HUES6 (cell line): ENCODE measurements around the gene XRCC5.

Experiments used
- H3K27ac ChIP-seq: 2 replicates; pipeline ENCODE4 v1.7.0; 2013; ENCODE audit warnings: low read depth, mild to moderate bottlenecking, low read length, inconsistent platforms
- H3K27me3 ChIP-seq: 2 replicates; pipeline ENCODE4 v1.6.1; 2013; ENCODE audit warnings: low read length; ENCODE audit not compliant: control insufficient read depth, insufficient read depth
- H3K36me3 ChIP-seq: 2 replicates; pipeline ENCODE4 v1.6.1; 2013; ENCODE audit warnings: low read length; ENCODE audit not compliant: control insufficient read depth, insufficient read depth
- H3K4me1 ChIP-seq: 2 replicates; pipeline ENCODE4 v1.6.1; 2013; ENCODE audit warnings: low read length; ENCODE audit not compliant: control insufficient read depth, insufficient read depth
- H3K4me3 ChIP-seq: 2 replicates; pipeline ENCODE4 v1.5.1; 2013; ENCODE audit warnings: low read depth, low read length
- H3K9ac ChIP-seq: one replicate; pipeline ENCODE4 v1.6.1; 2013; ENCODE audit warnings: mild to moderate bottlenecking, low read length
- H3K9me3 ChIP-seq: 2 replicates; pipeline ENCODE4 v1.6.1; 2013; ENCODE audit warnings: low read depth, low read length; ENCODE audit not compliant: control insufficient read depth, insufficient read depth

The XRCC5 gene

DNA sequence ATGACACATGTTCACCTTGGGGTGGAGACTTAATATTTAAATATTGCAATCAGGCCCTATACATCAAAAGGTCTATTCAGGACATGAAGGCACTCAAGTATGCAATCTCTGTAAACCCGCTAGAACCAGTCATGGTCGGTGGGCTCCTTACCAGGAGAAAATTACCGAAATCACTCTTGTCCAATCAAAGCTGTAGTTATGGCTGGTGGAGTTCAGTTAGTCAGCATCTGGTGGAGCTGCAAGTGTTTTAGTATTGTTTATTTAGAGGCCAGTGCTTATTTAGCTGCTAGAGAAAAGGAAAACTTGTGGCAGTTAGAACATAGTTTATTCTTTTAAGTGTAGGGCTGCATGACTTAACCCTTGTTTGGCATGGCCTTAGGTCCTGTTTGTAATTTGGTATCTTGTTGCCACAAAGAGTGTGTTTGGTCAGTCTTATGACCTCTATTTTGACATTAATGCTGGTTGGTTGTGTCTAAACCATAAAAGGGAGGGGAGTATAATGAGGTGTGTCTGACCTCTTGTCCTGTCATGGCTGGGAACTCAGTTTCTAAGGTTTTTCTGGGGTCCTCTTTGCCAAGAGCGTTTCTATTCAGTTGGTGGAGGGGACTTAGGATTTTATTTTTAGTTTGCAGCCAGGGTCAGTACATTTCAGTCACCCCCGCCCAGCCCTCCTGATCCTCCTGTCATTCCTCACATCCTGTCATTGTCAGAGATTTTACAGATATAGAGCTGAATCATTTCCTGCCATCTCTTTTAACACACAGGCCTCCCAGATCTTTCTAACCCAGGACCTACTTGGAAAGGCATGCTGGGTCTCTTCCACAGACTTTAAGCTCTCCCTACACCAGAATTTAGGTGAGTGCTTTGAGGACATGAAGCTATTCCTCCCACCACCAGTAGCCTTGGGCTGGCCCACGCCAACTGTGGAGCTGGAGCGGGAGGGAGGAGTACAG, 108.1 kb downstream of the XRCC5 start:
- Histone ChIP-seq H3K4me1 (peaks cover 11% of the 10 kb centered on the region; the same call in 1 of the 2 replicates), H3K4me3 (no peak overlapping the region), H3K36me3 (no peaks in the 10 kb centered on the region), H3K27ac (no peak overlapping the region), H3K27me3 (no peaks in the 10 kb centered on the region), H3K9ac (peak overlapping the region; percentile 0), H3K9me3 (no peaks in the 10 kb centered on the region)

DNA sequence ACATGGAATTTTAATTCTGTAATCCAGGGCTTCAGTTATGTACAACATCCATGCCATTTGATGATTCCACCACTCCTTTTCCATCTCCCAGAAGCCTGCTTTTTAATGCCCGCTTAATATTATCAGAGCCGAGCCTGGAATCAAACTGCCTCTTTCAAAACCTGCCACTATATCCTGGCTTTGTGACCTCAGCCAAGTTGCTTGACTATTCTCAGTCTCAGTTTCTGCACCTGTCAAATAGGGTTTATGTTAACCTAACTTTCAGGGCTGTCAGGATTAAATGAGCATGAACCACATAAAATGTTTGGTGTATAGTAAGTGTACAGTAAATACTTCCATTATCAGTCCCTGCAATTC, 108.7 kb downstream of the XRCC5 start:
- Histone ChIP-seq H3K9ac (no peak overlapping the region), H3K9me3 (no peaks in the 10 kb centered on the region), H3K27me3 (no peaks in the 10 kb centered on the region), H3K27ac (no peak overlapping the region), H3K4me1 (peaks cover 11% of the 10 kb centered on the region; the same call in 1 of the 2 replicates), H3K36me3 (no peaks in the 10 kb centered on the region), H3K4me3 (no peak overlapping the region)

DNA sequence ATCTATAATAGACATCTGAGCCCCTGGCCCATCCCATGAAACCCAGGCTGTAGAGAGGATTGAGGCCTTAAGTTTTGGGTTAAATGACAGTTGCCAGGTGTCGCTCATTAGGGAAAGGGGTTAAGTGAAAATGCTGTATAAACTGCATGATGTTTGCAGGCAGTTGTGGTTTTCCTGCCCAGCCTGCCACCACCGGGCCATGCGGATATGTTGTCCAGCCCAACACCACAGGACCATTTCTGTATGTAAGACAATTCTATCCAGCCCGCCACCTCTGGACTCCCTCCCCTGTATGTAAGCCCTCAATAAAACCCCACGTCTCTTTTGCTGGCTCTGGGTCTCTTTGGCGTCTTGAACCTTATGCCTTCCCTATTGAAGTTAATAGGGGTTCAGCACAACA, 110.7 kb downstream of the XRCC5 start:
- H3K9me3 ChIP-seq, result no peaks in the 10 kb centered on the region
- H3K9ac ChIP-seq, result no peak overlapping the region
- no peak overlapping the region for H3K27ac ChIP-seq
- H3K4me1 ChIP-seq, result peaks cover 11% of the 10 kb centered on the region; the same call in 1 of the 2 replicates
- H3K27me3 ChIP-seq, result no peaks in the 10 kb centered on the region
- no peaks in the 10 kb centered on the region for H3K36me3 ChIP-seq
- no peak overlapping the region for H3K4me3 ChIP-seq

DNA sequence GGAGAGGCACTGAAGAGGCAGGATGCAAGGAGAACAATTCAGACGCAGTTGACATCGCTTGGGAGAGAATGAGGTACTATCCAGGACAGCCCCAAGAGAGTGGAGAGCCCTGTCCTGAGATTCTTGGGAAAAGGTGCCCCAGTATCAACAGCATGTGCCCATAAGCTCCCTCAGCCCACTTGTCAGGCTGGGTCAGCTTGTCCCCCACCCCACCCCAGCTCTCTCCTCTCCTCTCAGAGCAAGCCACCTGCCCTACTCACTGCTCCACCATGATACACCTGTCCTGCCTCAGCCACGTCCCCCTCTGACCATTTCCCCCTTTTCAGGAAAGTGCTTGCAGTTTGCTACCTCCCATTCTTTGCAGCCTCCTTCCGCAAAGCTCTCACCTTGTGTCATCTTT, 111.8 kb downstream of the XRCC5 start:
- Histone ChIP-seq H3K4me3 (no peak overlapping the region), H3K9me3 (no peaks in the 10 kb centered on the region), H3K27me3 (no peaks in the 10 kb centered on the region), H3K27ac (no peak overlapping the region), H3K4me1 (peaks cover 11% of the 10 kb centered on the region; the same call in 1 of the 2 replicates), H3K36me3 (no peaks in the 10 kb centered on the region), H3K9ac (no peak overlapping the region)

DNA sequence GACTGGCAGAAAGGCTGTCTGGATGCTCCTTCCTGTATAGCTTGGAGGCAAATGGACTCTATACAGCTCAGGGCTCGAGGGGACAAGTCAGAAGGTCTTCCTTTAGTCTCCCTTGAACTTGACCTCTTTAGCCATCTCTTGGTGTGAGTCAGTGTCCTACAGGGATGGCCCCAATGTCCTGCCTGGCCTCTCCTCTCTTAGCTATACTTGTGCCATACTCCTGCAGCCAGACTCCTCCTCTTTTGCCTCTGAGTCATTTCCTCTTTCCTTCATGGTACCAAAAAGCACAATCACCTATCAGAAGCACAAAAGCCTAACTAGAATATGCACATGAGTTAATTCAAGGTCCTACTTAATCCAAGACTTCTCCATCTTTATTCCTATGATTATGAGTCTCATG, 112.7 kb downstream of the XRCC5 start:
- Histone ChIP-seq H3K9ac (no peak overlapping the region), H3K27me3 (no peaks in the 10 kb centered on the region), H3K36me3 (no peaks in the 10 kb centered on the region), H3K4me3 (no peak overlapping the region), H3K9me3 (no peaks in the 10 kb centered on the region), H3K27ac (no peak overlapping the region), H3K4me1 (peaks cover 9% of the 10 kb centered on the region; the same call in 1 of the 2 replicates)

DNA sequence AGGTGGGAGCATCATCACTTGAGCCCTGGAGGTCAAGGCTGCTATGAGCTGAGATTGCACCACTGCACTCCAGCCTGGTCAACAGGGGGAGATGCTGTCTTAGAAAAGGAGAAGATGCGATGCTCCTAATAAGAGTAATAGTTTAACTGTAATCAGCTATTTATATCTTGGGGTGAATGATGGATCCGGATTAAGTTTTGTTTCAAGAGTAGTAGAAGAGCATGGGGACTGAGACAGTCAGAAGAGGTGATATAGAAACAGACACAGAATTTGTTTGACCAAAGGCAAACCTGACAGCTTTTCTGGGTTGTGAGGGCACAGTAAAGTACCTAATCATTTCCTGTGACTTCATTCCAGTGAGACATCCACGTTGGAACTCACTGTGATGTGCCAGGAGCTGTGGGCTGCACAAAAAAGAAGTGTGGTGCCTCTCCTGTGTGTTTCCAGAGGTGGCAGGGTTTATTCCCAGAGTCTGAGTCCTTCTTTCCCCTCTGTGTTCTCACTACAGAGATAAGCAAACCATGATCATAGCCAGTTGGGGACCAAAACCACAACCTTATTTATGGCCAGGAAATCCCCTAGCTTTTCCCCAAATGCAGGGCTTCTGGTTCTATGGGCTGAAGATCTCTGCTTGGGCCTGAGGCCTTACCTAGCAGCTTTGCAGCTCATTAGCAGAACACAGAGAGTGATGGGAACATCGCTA, 113.7 kb downstream of the XRCC5 start:
- no peaks in the 10 kb centered on the region for H3K36me3 ChIP-seq
- H3K4me3 ChIP-seq, result no peak overlapping the region
- no peaks in the 10 kb centered on the region; the same call in 1 of the 2 replicates for H3K4me1 ChIP-seq
- H3K27ac ChIP-seq, result no peak overlapping the region
- H3K27me3 ChIP-seq, result no peaks in the 10 kb centered on the region
- H3K9ac ChIP-seq, result no peak overlapping the region
- H3K9me3 ChIP-seq, result no peaks in the 10 kb centered on the region

DNA sequence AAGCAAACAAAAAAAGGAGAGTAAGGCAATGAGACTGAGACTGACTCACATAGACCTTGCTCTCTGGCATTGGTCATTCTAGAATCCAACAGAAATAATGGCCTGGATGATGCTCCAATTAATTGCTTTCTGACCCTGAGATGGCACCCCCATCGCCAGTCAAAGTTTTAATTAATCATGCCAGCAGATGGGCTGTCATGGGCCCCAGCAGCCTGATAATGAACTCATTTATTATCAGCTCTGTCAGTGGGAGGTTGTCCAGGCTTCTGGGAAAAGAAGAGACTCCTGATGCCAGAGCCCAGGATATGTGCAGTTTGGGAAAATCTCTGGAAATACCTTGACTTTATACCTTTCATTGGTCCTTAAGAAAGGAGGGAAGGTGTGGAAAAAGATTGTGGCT, 115.2 kb downstream of the XRCC5 start:
- H3K27ac ChIP-seq, result no peak overlapping the region
- no peaks in the 10 kb centered on the region for H3K4me1 ChIP-seq
- no peaks in the 10 kb centered on the region for H3K9me3 ChIP-seq
- no peak overlapping the region for H3K9ac ChIP-seq
- H3K36me3 ChIP-seq, result no peaks in the 10 kb centered on the region
- no peaks in the 10 kb centered on the region for H3K27me3 ChIP-seq
- no peak overlapping the region for H3K4me3 ChIP-seq

DNA sequence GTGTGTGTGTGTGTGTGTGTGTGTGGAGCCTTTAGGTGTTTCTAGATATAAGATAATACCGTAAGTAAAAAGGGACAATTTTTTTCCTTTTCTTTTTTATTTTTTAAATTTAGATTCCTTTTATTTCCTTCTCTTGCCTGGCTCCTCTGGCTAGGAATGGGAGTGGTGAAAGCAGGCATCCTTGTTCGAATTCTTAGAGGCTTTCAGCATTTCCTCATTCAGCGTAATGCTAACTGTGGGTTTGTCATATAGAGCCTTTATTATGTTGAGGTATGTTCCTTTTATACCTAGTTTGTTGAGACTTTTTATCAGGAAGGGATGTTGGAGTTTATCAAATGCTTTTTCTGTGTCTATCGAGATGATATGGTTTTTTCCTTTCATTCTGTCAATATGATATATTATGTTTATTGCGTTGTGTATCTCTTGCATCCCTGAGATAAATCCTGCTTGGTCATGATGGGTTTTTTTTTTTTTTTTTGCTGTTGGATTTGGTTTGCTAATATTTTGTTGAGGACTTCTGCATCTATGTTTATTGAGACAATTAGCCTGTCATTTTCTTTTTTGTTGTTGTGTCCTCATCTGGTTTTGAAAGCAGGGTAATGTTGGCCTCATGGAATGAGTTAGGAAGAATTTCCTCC, 120.2 kb downstream of the XRCC5 start:
- H3K4me3 ChIP-seq, result no peak overlapping the region

DNA sequence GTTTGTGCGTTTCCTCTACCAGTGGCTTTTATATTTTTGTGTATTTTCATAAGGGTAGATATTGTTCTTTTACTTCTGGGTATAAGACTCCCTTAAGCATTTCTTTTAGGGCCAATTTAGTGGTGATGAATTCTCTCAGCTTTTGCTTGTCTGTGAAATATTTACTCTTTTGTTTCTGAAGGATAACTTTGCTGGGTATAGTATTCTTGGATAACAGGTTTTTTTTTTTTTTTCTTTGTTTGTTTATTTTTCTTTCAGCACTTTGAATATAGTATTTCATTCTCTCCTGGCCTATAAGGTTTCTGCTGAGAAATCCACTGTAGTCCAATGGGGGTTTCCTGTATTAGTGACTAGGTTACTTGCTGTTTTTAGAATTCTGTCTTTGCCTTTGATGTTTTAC, 122.7 kb downstream of the XRCC5 start:
- no peaks in the 10 kb centered on the region for H3K27me3 ChIP-seq
- H3K9me3 ChIP-seq, result 0 out of 2 replicates have a peak, but pooled peaks cover 5% of the 10 kb centered on the region
- H3K36me3 ChIP-seq, result no peaks in the 10 kb centered on the region
- no peak overlapping the region for H3K27ac ChIP-seq
- no peaks in the 10 kb centered on the region for H3K4me1 ChIP-seq
- no peak overlapping the region for H3K4me3 ChIP-seq
- no peak overlapping the region for H3K9ac ChIP-seq

More for the DNA sequence above, 120.2 kb downstream of the XRCC5 start:
- H3K4me1 ChIP-seq, result no peaks in the 10 kb centered on the region
- H3K9ac ChIP-seq, result no peak overlapping the region
- H3K27ac ChIP-seq, result no peak overlapping the region
- H3K36me3 ChIP-seq, result no peaks in the 10 kb centered on the region
- H3K27me3 ChIP-seq, result no peaks in the 10 kb centered on the region
- H3K9me3 ChIP-seq, result 0 out of 2 replicates have a peak, but pooled peaks cover 5% of the 10 kb centered on the region

DNA sequence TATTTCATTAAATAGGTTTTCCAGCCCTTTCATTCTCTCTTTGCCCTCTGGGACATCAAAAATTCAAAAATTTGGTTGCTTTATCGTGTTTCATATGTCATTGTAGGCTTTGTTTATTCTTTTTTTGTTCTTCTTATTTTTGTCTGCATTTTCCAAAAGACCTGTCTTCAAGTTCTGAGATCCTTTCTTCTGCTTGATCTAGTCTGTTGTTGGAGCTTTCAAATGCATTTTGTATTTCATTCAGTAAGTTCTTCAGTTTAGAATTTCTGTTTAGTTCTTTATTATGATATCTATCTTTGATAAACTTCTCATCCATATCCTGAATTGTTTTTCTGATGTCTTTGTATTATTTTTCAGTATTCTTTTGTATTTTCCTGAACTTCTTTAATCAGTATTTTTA, 123.6 kb downstream of the XRCC5 start:
- Histone ChIP-seq H3K9me3 (0 out of 2 replicates have a peak, but pooled peaks cover 5% of the 10 kb centered on the region), H3K27ac (no peak overlapping the region), H3K27me3 (no peaks in the 10 kb centered on the region), H3K4me3 (no peak overlapping the region), H3K9ac (no peak overlapping the region), H3K4me1 (no peaks in the 10 kb centered on the region), H3K36me3 (no peaks in the 10 kb centered on the region)
